Thyroid gland (tissue), 4 donors: ENCODE data around the gene HMGB1. TPM values are rescaled to one million over a fixed set of nuclear protein-coding genes. Genes with fewer than 3 reads are reported as not detected.

Source experiments
- DNase-seq, 2 donors: peaks; one replicate each; pipeline ENCODE4 v3.0.0-alpha.2; 2019
- H3K27ac ChIP-seq, 3 donors: fragments of 200-600 bp; sonication (generic); 1 replicate in 2 of 3; 2 replicates in 1 of 3; pipeline ENCODE4 v1.5.1; 2016 to 2019; ENCODE audit warnings: mild to moderate bottlenecking in 1 of 3, moderate library complexity in 1 of 3
- H3K27me3 ChIP-seq: fragments of 200-600 bp; sonication (generic); one replicate; pipeline ENCODE4 v1.5.1; 2019
- H3K36me3 ChIP-seq, 2 donors: fragments of 200-600 bp; sonication (generic); one replicate each; pipeline ENCODE4 v1.5.1; 2016 to 2019
- H3K4me1 ChIP-seq, 2 donors: fragments of 200-600 bp; sonication (generic); one replicate each; pipeline ENCODE4 v1.5.1; 2017 to 2019
- H3K4me3 ChIP-seq, 3 donors: fragments of 200-600 bp; sonication (generic); replicated peaks in 1 of 3; 1 replicate in 2 of 3; 2 replicates in 1 of 3; pipeline ENCODE4 v1.5.1; 2016; ENCODE audit warnings: mild to moderate bottlenecking in 1 of 3
- H3K9me3 ChIP-seq: fragments of 200-600 bp; sonication (generic); one replicate; pipeline ENCODE4 v1.5.1; 2017
- POLR2A ChIP-seq, 2 donors: fragments of 450-650 bp; IDR thresholded peaks; one replicate each; pipeline ENCODE4 v1.6.1; 2017; ENCODE audit warnings: antibody characterized with exemption in 2 of 2, mild to moderate bottlenecking in 2 of 2, moderate library complexity in 1 of 2
- WGBS, 2 donors: methylation state at CpG; one replicate each; pipeline ENCODE4 v1.1.5; 2017; 5-methylcytosine and 5-hydroxymethylcytosine counted together
- intact Hi-C: fragments of 100-400 bp; cut with DNase I; formaldehyde crosslinking; loops from one replicate; pipeline ENCODE4 v1.15.1; 2023
- total RNA-seq, 4 donors: library from RNA; depleted of rRNA; stranded (reverse); fragments of >200 nt; gene quantifications; one replicate each; pipeline ENCODE4 v1.2.3, GENCODE V29; 2016
- TF ChIP-seq, protein P1 (sequence below), 6 experiments: fragments of 200-600 bp in 3 of 6; fragments of 450-650 bp in 3 of 6; sonication (generic) in 3 of 6; IDR thresholded peaks; one replicate each; pipeline ENCODE4 v1.5.1; 2016 to 2019; ENCODE audit warnings: antibody characterized with exemption in 6 of 6, mild to moderate bottlenecking in 2 of 6, inconsistent platforms in 1 of 6, moderate library complexity in 1 of 6

The HMGB1 gene
- total RNA-seq, 4 donors from 2014 or later: 255 to 467 (median 327) TPM

DNA sequence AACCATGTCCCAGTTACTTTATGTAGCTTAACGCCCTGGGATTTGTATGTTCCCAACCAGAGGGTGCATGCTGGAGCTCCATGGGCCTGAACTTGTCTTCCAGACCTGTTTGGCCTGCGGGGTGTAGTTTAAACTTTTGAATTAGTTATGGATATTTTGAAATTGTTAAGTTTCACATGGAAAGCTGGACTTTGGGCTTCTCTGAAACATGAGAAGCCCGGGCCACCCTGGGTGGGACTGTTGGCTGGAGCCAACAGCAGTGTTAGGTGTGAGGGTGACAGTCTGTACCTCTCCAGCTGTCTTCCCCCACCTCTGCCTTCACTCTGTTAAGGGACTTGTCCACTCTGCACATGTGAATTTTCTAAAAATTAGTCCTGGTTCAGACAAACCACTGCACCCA lies 41.8 kb downstream of the HMGB1 start:
- no peak for DNase-seq
- no peaks in the 10 kb centered on the region for H3K27me3 ChIP-seq
- H3K4me1 ChIP-seq: peaks cover 0 to 5% of the 10 kb centered on the region in 2 donors
- intact Hi-C loops: no loop called here
- no peak overlapping the region for H3K4me3 ChIP-seq
- TF ChIP-seq, protein P1, sequence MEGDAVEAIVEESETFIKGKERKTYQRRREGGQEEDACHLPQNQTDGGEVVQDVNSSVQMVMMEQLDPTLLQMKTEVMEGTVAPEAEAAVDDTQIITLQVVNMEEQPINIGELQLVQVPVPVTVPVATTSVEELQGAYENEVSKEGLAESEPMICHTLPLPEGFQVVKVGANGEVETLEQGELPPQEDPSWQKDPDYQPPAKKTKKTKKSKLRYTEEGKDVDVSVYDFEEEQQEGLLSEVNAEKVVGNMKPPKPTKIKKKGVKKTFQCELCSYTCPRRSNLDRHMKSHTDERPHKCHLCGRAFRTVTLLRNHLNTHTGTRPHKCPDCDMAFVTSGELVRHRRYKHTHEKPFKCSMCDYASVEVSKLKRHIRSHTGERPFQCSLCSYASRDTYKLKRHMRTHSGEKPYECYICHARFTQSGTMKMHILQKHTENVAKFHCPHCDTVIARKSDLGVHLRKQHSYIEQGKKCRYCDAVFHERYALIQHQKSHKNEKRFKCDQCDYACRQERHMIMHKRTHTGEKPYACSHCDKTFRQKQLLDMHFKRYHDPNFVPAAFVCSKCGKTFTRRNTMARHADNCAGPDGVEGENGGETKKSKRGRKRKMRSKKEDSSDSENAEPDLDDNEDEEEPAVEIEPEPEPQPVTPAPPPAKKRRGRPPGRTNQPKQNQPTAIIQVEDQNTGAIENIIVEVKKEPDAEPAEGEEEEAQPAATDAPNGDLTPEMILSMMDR (IDR thresholded peaks at IDR 0.05): no peak
- H3K9me3 ChIP-seq: no peaks in the 10 kb centered on the region
- H3K27ac ChIP-seq: no peak overlapping the region
- H3K36me3 ChIP-seq: no peaks in the 10 kb centered on the region
- WGBS, 2 donors: 92 to 96% methylated on average over 3 of the region's 3 CpGs

GRCh38 chr13:30422054-30422839 lies 43.5 kb downstream of the HMGB1 start, which contains the start of gene UBE2L5:
Gene UBE2L5 (plus strand): TSS chr13:30422493. CDS start chr13:30427991, 5,498 bp downstream.
- intact Hi-C loops: no loop called here
- peak; percentile 79 to 81 for DNase-seq
- 2 to 3% methylated on average over 37 to 42 of the region's 57 CpGs for WGBS, 2 donors
- Histone ChIP-seq H3K9me3 (no peaks in the 10 kb centered on the region), H3K4me1 (peaks cover 0 to 5% of the 10 kb centered on the region in 2 donors), H3K27me3 (no peaks in the 10 kb centered on the region), H3K27ac (peak within 1 kb of the TSS; percentile 92 to 99 (median 95)), H3K36me3 (no peaks in the 10 kb centered on the region), H3K4me3 (peak within 1 kb of the TSS in 2 of 3 donors; percentile 59 to 73)
- TF ChIP-seq, protein P1 (IDR thresholded peaks at IDR 0.05): no peak
- peak in 1 of 2 donors; percentile 79 for TF ChIP-seq POLR2A (IDR thresholded peaks at IDR 0.05)

DNA sequence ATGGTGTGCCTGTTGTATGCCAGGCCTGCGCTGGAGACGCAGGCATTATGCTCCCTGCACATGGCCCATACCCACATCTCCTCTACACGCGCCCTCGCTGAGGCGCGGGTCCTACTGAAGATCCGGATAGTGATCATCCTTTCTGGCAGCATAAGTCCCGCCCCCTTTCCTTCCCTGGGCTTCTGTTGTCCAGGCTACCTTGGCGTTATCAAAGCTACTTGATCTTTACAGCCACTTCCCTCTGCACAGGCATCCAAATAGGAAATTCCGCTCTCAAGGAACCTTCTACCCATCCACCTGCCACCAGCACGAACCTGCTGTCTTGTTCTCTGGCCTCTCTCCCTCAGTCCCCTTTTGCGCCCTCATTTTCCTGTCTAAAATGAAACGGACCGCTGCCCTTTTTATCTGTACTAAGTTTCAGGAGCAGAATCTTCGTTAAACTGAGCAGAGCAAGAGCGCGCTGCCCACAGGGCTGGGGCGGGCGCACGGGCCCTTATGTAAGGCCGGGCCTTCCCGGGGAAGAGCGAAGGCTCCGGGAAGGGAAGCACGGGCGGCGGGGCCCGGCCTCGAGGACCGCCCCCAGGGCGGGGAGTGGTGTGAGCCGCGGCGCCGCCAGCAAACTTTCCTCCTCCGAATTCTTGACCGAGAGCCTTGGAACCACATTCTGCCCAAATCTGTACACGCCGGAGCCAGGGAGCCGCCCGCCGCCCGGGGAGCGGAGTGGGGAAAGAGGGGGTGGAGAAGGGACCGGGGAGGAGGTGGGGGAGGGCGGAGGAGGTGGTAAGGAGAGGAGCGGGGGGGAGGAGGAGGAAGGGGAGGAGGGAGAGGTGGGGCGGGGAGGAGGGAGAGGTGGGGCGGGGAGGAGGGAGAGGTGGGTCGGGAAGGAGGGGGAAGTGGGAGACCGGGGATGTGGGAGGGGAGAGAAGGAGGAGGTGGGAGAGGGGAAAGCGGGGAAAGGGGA lies 44.4 kb downstream of the HMGB1 start:
- TF ChIP-seq, protein P1 (IDR thresholded peaks at IDR 0.05): no peak
- peak in 1 of 2 donors; percentile 78 for TF ChIP-seq POLR2A (IDR thresholded peaks at IDR 0.05)
- Histone ChIP-seq H3K4me3 (peak overlapping the region in 2 of 3 donors; percentile 59 to 73), H3K4me1 (peaks cover 0 to 5% of the 10 kb centered on the region in 2 donors), H3K36me3 (no peaks in the 10 kb centered on the region), H3K27ac (peak overlapping the region; percentile 92 to 99 (median 95)), H3K27me3 (no peaks in the 10 kb centered on the region), H3K9me3 (no peaks in the 10 kb centered on the region)
- peak; percentile 84 for DNase-seq
- 2 to 13% methylated on average over 28 of the region's 53 CpGs for WGBS, 2 donors
- intact Hi-C loops: no loop called here

DNA sequence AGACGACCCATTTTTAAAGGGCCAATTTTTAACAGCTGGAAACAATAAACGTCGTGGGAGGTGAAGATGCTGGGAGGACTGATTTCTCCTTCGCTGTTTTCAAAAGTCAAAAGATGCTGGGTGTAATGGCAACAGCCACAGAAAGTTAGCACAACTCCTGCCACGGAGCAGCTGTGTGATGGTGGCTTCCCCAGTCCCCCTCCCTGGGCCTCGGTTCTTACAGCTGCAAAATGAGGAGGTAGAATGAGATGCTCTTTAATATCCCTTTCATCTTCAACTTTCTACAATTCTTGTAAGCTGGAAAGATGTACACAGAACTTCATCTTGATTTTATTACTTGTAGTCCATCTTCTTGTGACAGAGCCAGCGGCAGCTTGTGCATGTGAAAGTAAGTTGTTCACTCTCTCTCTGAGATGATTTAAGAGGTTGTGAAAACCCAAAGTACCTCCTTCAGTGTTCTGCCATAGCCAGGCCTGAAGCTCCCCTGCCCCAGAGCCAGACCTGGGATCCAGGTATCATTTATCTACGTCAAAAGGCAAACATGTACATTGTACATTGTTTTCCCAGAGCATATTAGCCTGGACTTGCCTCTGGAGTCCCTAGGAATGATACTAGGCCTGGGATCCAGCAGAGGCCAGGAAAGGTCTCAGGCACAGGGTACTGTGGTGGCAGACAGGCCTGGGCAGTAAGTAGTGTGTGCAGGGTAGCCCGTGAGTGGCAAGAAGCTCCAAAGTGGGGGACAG lies 46.8 kb downstream of the HMGB1 start:
- no peak for DNase-seq
- Histone ChIP-seq H3K27me3 (no peaks in the 10 kb centered on the region), H3K4me1 (peaks cover 0 to 5% of the 10 kb centered on the region in 2 donors), H3K27ac (no peak overlapping the region), H3K4me3 (no peak overlapping the region), H3K36me3 (no peaks in the 10 kb centered on the region), H3K9me3 (no peaks in the 10 kb centered on the region)
- WGBS, 2 donors: 92% methylated on average over 9 of the region's 9 CpGs
- TF ChIP-seq, protein P1 (IDR thresholded peaks at IDR 0.05): no peak
- no peak for TF ChIP-seq POLR2A (IDR thresholded peaks at IDR 0.05)
- intact Hi-C loops: no loop called here
